H54 (cell line): ENCODE measurements around the gene PDHX.
"Not testable (repeated sequence)": the region's sequence is repeated elsewhere in the genome, so short reads cannot be mapped to it uniquely, and the experiment has no call there.

Source experiments
- DNase-seq: peaks from one replicate; pipeline ENCODE4 v3.0.0; 2011; ENCODE audit warnings: low spot score, mixed read lengths; ENCODE audit not compliant: insufficient read length
- FAIRE-seq: peaks from 3 replicates; lab custom pipeline; 2011; peaks lifted over from hg19 to GRCh38; lab: Jason Lieb, UNC
- POLR2A ChIP-seq: IDR thresholded peaks from 2 replicates; pipeline ENCODE4 v1.6.1; 2011; ENCODE audit warnings: low read depth, mild to moderate bottlenecking, low read length

PDHX gene

DNA sequence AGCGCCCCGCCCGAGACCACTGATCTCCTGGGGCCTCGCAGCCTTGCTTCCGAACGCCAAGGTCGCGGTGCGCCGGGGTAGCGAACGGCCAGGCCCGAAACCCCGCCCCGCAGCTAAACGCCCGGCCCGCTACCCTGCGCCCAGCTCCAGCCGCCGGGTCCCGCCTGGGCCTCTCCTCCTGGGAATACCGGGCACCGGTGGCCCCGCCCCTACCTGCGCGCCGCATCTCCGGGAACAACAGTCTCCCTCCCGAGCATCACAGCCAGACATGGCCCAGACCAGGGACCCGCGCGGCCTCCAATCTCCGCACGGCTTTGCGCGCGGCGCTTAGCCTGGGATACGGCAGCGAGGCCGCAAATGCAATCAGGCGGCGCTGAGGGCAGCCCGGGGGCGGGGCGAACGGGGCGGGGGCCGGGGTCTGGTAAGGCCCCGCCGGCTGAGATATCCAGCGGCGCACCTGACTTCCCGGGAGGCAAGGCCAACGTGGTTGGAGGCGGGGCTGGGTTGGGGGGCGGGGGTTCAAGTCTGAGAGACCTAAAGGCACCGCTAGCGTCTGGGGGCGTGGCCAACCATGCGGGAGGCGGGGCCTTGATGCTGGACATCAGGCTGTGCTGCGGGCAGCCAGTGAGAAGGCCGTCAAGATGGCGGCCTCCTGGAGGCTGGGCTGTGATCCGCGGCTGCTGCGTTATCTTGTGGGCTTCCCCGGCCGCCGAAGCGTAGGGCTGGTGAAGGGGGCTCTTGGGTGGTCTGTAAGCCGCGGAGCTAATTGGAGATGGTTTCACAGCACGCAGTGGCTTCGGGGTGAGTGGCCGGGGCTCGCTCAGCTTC, at the start of gene PDHX, which contains the start of gene APIP:
Gene PDHX (plus strand): TSS at position 604 of the 828 bp plus-strand sequence. CDS start 38 bp downstream, at position 642.
Gene APIP (minus strand): TSS at position 365 of the 828 bp plus-strand sequence. CDS start 95 bp downstream, at position 270.
- TF ChIP-seq POLR2A: peak; percentile 99
- FAIRE-seq (peak; percentile 77), DNase-seq (peak; percentile 85)

DNA sequence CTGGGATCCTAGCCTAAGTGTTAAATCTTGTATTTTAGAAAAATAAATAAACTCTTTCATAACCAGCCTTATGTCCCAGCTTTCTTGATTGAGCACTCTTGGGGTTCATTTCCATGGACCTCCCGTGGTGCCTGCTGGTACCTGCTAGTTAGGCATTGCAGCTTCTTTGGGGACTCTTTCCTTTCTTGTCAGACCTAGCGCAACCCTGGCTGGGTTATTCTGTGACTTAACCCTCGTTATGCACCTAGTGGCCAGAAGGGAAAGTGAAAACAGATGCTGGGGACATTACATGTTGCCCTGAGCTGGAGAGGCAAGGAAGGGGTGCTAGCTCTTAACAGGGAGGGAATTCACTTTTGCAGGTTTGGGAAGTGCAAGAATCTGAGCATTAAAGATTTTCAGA, 47.0 kb upstream of the PDHX start:
- DNase-seq: no peak
- FAIRE-seq: no peak

DNA sequence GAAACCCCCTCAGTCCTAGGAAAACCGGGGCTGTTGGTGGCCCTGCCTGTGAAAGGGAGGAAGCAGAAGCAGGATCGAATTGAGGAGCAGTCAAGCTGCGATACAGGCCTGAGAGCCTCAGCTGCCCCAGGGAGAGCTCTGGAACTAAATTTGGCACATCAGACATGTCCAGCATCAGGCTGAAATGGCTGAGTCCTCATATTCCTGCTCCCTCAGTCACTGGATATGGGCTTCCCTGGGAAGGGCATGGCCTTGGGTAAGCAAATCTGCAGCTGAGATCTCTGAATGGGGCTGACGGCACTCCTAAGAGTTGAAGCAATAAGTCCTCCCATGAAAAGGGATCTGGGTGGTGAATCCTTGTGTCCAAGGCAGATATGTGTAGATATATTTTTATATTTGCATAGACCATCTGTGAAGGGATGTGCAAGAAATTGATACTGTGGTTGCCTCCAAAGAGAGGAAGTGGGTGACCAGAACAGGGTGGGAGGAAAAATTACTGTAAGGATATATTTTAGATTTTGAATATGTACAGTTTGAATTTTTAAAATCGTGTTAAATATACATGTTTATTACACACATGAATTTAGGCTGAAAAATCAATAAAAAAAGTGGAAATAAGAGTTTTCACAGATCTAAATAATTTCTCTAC, 45.7 kb upstream of the PDHX start:
- FAIRE-seq (no peak), DNase-seq (no peak)
- no peak for TF ChIP-seq POLR2A

More for the DNA sequence above, 47.0 kb upstream of the PDHX start:
- TF ChIP-seq POLR2A: no peak

DNA sequence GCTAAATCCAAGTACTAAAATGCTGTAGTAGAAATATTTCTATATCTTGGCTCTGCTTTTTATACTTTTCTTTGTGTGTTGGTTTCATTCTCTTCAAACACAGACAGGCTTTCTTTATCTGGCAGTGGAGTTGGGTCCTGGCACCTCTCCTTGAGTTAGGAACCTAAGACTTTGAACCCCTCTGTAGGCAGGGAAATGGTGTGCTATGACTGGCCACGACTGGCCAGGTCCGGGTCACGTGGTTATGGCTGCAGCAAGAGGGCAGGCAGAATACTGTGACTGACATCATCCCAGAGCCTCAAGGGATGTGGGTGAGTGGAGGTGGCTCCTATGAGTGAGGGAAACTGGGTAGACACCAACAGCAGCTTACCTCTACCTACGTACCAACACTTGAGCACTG, 42.2 kb upstream of the PDHX start:
- FAIRE-seq (no peak), DNase-seq (no peak)
- TF ChIP-seq POLR2A: no peak

DNA sequence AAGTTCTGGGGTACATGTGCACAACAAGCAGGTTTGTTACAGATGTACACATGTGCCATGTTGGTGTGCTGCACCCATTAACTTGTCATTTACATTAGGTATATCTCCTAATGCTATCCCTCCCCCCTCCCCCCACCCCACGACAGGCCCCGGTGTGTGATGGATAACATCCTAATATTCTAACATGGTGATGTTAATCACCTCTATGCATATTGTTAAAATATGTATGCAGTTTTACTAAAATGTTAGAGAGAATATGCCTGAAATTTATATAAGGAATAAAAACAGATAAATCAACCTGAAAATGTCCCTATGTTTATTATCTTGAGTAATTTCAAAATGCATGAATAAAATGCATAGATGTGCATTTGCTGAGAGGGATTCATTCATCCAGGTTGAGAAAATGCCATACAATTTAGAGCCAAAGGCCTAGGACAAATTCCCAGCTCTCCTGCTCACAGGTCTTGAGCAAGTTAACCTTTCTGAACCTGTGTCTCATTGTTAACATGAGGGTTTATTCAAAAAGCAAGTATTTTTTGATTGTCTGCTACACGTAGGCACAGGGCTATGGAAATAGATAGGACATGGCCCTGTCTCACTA, 38.9 kb upstream of the PDHX start:
- no peak for DNase-seq
- FAIRE-seq: no peak
- TF ChIP-seq POLR2A: no peak

DNA sequence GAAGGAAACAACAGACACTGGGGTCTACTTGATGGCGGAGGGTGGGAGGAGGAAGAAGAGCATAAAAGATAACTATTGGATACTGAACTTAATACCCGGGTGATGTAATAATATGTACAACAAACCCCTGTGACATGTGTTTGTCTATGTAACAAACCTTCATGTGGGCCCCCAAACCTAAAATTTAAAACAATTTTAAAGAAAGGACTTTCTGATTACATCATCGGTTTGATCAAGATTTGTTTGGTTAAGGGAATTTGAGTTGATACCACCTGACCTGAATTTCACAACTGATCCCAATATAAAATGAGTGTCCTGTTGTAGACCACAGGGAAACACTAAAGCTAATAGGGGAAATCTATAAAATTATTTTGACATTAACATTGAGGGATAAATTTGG, 34.5 kb upstream of the PDHX start:
- FAIRE-seq: no peak
- DNase-seq: no peak
- no peak for TF ChIP-seq POLR2A

DNA sequence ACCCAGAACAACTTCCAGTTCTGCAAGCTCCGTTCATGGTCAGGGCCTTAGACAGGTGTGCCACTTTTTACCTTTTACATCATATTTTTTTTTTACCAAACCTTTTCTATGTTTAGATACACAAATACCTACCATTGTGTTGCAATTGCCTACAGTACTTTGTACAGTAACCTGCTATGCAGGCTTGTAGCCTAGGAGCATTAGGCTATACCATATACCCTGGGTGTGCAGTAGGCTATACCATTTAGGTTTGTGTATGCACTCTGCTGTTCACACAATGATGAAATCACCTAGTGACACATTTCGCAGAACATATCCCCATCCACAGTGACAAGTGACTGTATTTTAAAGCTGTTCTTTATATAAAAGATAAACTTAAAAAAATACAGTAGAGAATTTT, 29.8 kb upstream of the PDHX start:
- no peak for TF ChIP-seq POLR2A
- no peak for DNase-seq
- FAIRE-seq: no peak

DNA sequence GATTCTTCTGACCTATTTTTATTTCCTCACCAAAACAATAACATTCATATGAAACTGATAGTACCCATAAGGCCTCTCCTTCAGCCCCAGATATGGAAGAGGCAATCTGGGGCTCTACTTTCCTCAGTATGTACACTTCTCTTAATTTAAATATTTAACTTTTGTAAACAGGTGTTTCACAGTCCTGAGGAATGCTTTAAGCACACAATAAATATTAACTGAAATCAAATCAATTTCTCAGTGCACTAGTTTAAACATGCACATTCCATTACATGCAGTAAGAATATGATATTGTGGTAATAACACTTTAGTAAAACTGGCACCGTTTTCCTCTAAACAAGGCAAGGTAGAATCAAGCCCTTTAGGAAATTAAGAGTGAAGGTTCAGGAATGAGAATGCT, 29.2 kb upstream of the PDHX start:
- FAIRE-seq: no peak
- DNase-seq: no peak
- no peak for TF ChIP-seq POLR2A

DNA sequence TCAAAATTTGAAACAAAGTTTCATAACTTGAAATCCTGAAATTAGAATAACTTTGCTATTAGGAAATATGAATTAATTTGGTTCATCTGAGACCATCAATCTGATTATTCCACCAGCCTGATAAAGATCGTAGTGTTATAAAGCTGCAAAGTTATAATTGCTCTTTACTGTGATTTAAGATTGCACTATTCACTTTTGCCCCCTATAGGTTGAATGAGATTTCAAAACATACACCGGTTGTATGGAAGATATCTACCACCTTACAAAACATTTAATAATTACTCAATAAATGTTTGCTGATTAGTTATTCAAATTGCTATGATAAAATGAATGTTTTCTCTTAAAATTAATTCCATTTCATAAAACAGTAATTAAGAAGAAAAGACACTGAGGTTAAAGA, 26.3 kb upstream of the PDHX start:
- DNase-seq (no peak), FAIRE-seq (peak; percentile 75)
- TF ChIP-seq POLR2A: no peak

DNA sequence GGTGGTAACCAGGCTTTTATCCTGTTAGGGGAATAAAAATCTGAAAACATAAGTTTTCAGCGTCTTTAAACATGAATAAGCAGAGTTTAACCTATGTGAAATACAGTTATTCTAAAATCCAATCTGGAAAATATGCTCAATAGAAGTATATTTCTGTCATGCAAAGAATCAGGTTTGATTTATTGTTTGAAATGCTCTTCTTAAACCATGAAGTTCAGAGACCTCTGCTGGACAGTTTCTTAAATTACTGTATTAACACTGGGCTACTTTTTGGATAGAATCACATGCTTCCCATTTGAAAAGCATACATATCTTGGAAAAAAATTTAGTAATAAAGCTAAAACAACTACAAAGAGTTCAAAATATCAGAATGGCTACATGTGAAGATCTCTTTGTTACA, 25.6 kb upstream of the PDHX start:
- no peak for DNase-seq
- peak; percentile 77 for FAIRE-seq
- no peak for TF ChIP-seq POLR2A

DNA sequence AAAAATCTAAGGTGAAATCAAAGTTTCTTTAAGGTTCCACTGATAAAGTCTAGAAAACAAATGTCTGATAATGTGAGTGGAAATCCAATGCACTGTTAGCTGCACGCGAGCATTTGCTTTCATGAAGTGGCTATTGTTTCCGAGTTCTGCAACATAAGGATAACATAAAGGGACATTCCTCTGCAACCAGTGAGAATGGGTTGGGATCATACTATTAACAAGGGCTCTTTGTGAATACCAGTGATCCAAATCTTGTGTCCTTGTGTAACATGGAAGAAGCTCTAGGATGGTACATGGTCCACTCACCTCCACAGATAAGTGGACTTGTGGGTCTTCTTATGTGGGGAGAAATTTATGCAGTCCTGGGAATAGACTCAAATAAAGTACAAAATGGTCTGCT, 24.8 kb upstream of the PDHX start:
- peak; percentile 71 for FAIRE-seq
- DNase-seq: no peak
- TF ChIP-seq POLR2A: no peak

DNA sequence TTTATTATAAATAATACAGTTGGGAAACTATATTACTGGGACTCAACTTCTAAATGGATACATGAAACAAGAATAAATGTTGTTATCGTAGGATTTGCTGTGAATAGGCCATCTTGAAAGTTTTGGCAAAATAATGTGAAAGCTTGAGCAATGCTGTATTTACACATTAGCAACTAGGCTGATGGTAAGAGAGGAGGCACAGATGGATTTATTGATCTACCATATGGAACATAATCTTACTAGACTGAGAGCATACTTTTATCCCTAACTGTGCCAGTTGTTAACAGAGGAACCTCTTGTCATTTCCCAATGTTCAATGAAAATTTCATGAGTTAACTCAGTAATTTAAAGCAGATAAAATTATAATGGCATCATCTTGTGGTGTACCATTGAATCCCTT, 23.0 kb upstream of the PDHX start:
- DNase-seq (no peak), FAIRE-seq (peak; percentile 20)
- no peak for TF ChIP-seq POLR2A

DNA sequence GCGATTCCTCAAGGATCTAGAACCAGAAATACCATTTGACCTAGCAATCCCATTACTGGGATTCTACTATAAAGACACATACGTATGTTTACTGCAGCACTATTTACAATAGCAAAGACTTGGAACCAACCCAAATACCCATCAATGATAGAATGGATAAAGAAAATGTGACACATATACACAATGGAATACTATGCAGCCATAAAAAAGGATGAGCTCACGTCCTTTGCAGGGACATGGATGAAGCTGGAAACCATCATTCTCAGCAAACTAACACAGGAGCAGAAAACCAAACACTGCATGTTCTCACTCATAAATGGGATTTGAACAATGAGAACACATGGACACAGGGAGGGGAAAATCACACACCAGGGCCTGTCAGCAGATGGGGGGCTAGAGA, 20.2 kb upstream of the PDHX start:
- not testable (repeated sequence) for FAIRE-seq, DNase-seq

DNA sequence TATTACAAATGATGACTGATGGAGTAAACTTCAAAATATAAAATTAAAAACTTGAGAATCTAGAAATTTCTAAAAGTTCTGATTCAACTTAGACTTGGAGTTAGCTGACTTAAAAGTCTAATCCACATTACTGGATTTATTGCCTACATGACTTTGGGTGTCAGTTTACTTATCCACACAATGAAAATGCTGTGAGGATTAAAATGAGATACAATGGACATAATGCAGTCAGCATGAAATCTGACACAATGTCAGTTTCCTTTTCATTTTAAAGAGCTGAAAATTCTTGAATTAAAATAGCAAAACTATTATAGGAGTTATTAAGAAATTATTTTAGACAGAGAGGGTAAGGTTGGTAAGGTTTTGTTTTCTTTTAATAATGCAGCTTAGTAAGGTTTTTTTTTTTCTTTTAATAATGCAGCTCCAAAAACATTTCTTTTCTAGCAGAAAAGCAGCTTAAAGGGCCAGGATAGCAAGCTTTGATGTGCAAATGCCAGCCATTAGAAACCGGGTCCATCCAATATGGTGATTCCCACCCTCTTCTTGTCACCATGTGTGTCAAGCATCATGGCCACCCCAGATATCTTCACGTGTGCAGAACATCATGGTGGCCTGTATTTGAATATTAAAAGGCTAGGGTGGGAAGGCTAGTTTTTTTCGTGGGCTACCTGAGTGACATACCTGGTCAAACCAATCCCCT, 19.1 kb upstream of the PDHX start:
- FAIRE-seq: no peak
- TF ChIP-seq POLR2A: no peak

More for the DNA sequence above, 19.1 kb upstream of the PDHX start:
- DNase-seq: no peak
